HepG2 (cell line): ENCODE measurements around the gene CLPTM1L. TPM values are rescaled to one million over a fixed set of nuclear protein-coding genes. Genes with fewer than 3 reads are reported as not detected.
A peak's percentile ranks its signal among the peaks of the same experiment; 100 is the strongest.

ENCODE experiments used
- ATAC-seq: fragments of 200-7000 bp; cut with Tn5 transposase; 3 replicates; pipeline ENCODE4 v1.9.1; 2020; ENCODE audit warnings: mild to moderate bottlenecking, moderate library complexity
- BruUV-seq: library from RNA; stranded (reverse); fragments of 400-500 nt; replicated peaks from 2 replicates; lab custom pipeline; 2021; lab: Mats Ljungman, UMichigan
- CTCF ChIA-PET: fragments of 300-600 bp; formaldehyde crosslinking; extraction: SDS; loops from one replicate; lab custom pipeline; 2021; ENCODE audit warnings: low total read pairs, inconsistent platforms, low intra/inter-chr PET ratio; lab: Yijun Ruan, JAX
- POLR2A ChIA-PET: fragments of 350-600 bp; sonication (Branson Sonifier 250); formaldehyde crosslinking; loops from one replicate; lab custom pipeline; 2020; ENCODE audit warnings: antibody characterized with exemption, inconsistent platforms; lab: Yijun Ruan, JAX
- DNase-seq: peaks from one replicate; pipeline ENCODE4 v3.0.0-alpha.2; 2015; ENCODE audit warnings: low spot score
- FAIRE-seq: peaks from 3 replicates; lab custom pipeline; 2011; peaks lifted over from hg19 to GRCh38; lab: Jason Lieb, UNC
- H2AFZ ChIP-seq: one replicate; pipeline ENCODE4 v1.6.1; 2011; ENCODE audit warnings: low read length, inconsistent platforms
- H3K27ac ChIP-seq: fragments of 300-600 bp; 3 replicates; pipeline ENCODE4 v1.8.0; 2011; ENCODE audit warnings: mixed run types, mild to moderate bottlenecking, mixed read lengths, low read length, inconsistent platforms; ENCODE audit not compliant: insufficient read depth; ENCODE audit errors: extremely low read length
- H3K27me3 ChIP-seq, 2 experiments: fragments of 200-600 bp in 1 of 2; 2 replicates in 1 of 2; 3 replicates in 1 of 2; pipeline versions ENCODE4 v1.6.0 to v1.8.0; 2011; ENCODE audit warnings: low read length in 2 of 2, mild to moderate bottlenecking in 2 of 2, moderate library complexity in 2 of 2, inconsistent platforms in 1 of 2; ENCODE audit not compliant: insufficient read depth in 2 of 2, control insufficient read depth in 1 of 2
- H3K36me3 ChIP-seq, 2 experiments: fragments of 200-600 bp in 1 of 2; replicated peaks in 1 of 2; 2 replicates in 1 of 2; 3 replicates in 1 of 2; pipeline versions ENCODE4 v1.5.1 to v1.8.0; 2011; ENCODE audit warnings: low read length in 2 of 2, inconsistent platforms in 1 of 2; ENCODE audit not compliant: insufficient read depth in 2 of 2, control insufficient read depth in 1 of 2
- H3K4me1 ChIP-seq: 2 replicates; pipeline ENCODE4 v1.5.1; 2012; ENCODE audit warnings: low read length, inconsistent platforms; ENCODE audit not compliant: insufficient read depth
- H3K4me2 ChIP-seq: 2 replicates; pipeline ENCODE4 v1.6.0; 2011; ENCODE audit warnings: low read depth, low read length, inconsistent platforms
- H3K4me3 ChIP-seq, 3 experiments: fragments of 200-600 bp in 1 of 3; sonication (generic), shearing (Covaris generic) in 1 of 3; replicated peaks in 1 of 3; 2 replicates each; pipeline ENCODE4 v1.5.1; 2011 to 2016; ENCODE audit warnings: low read length in 3 of 3, inconsistent platforms in 2 of 3, low read depth in 2 of 3, mild to moderate bottlenecking in 2 of 3, control low read depth in 1 of 3, mixed read lengths in 1 of 3; ENCODE audit not compliant: insufficient read depth in 1 of 3
- H3K79me2 ChIP-seq: one replicate; pipeline ENCODE4 v1.6.1; 2011; ENCODE audit warnings: low read length, inconsistent platforms; ENCODE audit not compliant: insufficient read depth
- H3K9ac ChIP-seq: 2 replicates; pipeline ENCODE4 v1.6.0; 2011; ENCODE audit warnings: mild to moderate bottlenecking, low read depth, low read length, inconsistent platforms; ENCODE audit not compliant: insufficient read depth
- H3K9me3 ChIP-seq: 2 replicates; pipeline ENCODE4 v1.5.1; 2012; ENCODE audit warnings: mild to moderate bottlenecking, low read length
- H4K20me1 ChIP-seq: 2 replicates; pipeline ENCODE4 v1.6.0; 2011; ENCODE audit warnings: inconsistent platforms, mild to moderate bottlenecking, low read length, moderate library complexity; ENCODE audit not compliant: insufficient read depth
- E2F1 ChIP-seq: sonication (generic); formaldehyde crosslinking; IDR thresholded peaks from 2 replicates; pipeline ENCODE4 v1.5.0; 2020; ENCODE audit warnings: missing genetic modification reagents
- FOXO4 ChIP-seq: sonication (generic); formaldehyde crosslinking; conservative IDR thresholded peaks from 2 replicates; pipeline ENCODE4 v1.8.1; 2023; ENCODE audit warnings: missing genetic modification reagents
- PHF8 ChIP-seq: sonication (generic); formaldehyde crosslinking; IDR thresholded peaks from 2 replicates; pipeline ENCODE4 v1.5.0; 2020; ENCODE audit warnings: missing genetic modification reagents
- RAD21 ChIP-seq: fragments of 450-650 bp; formaldehyde crosslinking; IDR thresholded peaks from 2 replicates; pipeline ENCODE4 v1.5.0; 2020; ENCODE audit warnings: mild to moderate bottlenecking
- ZBTB8A ChIP-seq: sonication (generic); formaldehyde crosslinking; IDR thresholded peaks from 2 replicates; pipeline ENCODE4 v1.4.0; 2020; ENCODE audit warnings: mild to moderate bottlenecking, low read depth, missing genetic modification reagents, borderline replicate concordance
- ZNF282 ChIP-seq: fragments of 450-650 bp; IDR thresholded peaks from 2 replicates; pipeline ENCODE4 v1.6.1; 2018; ENCODE audit not compliant: partially characterized antibody
- ZNF431 ChIP-seq: sonication (generic); formaldehyde crosslinking; IDR thresholded peaks from 2 replicates; pipeline ENCODE4 v1.9.0; 2022; ENCODE audit warnings: missing genetic modification reagents, low read depth, mild to moderate bottlenecking, borderline replicate concordance
- ZNF460 ChIP-seq: sonication (generic); formaldehyde crosslinking; IDR thresholded peaks from 2 replicates; pipeline ENCODE4 v1.5.1; 2020; ENCODE audit warnings: missing genetic modification reagents, mild to moderate bottlenecking, borderline replicate concordance
- ZNF510 ChIP-seq: sonication (generic); formaldehyde crosslinking; IDR thresholded peaks from 2 replicates; pipeline ENCODE4 v1.4.0; 2020; ENCODE audit warnings: low read depth, mild to moderate bottlenecking, missing genetic modification reagents
- ZNF615 ChIP-seq: sonication (generic); formaldehyde crosslinking; IDR thresholded peaks from 2 replicates; pipeline ENCODE4 v1.5.0; 2020; ENCODE audit warnings: mild to moderate bottlenecking, missing genetic modification reagents, borderline replicate concordance
- ZNF616 ChIP-seq: sonication (generic); formaldehyde crosslinking; IDR thresholded peaks from 2 replicates; pipeline ENCODE4 v1.5.0; 2020; ENCODE audit warnings: low read depth, mild to moderate bottlenecking, missing genetic modification reagents
- ZNF746 ChIP-seq: sonication (generic); formaldehyde crosslinking; IDR thresholded peaks from 2 replicates; pipeline ENCODE4 v1.8.0; 2022; ENCODE audit warnings: mild to moderate bottlenecking, missing genetic modification reagents
- WGBS: methylation state at CpG from one replicate; pipeline ENCODE4 v1.1.6; 2017; ENCODE audit warnings: low lambda C conversion rate; 5-methylcytosine and 5-hydroxymethylcytosine counted together
- in situ Hi-C: cut with HindIII; loops from 2 replicates; pipeline ENCODE4 v1.10.0; 2017; ENCODE audit warnings: low pct_unique_long_range_greater_than_20kb; ENCODE audit not compliant: extremely low pct_ligation_motif_present
- intact Hi-C: fragments of 100-400 bp; cut with micrococcal nuclease; formaldehyde crosslinking; loops from one replicate; pipeline ENCODE4 v1.10.0; 2022; ENCODE audit not compliant: unreplicated experiment
- polyA plus RNA-seq, 8 experiments: library from polyadenylated mRNA; depleted of rRNA in 3 of 8; stranded (reverse) in 7 of 8; unstranded in 1 of 8; fragments of >200 nt; fragmentation: Illumina TruSeq in 4 of 8; extraction: Trizol in 4 of 8; gene quantifications; 2 replicates each; pipeline versions ENCODE4 v1.2.1 to v1.2.3, GENCODE V29; 2011 to 2016; ENCODE audit warnings: low read depth in 4 of 8, missing spikeins in 1 of 8, mixed read lengths in 1 of 8; ENCODE audit not compliant: insufficient read depth in 1 of 8
- total RNA-seq, 5 experiments: library from RNA; depleted of rRNA; stranded (reverse); fragments of >200 nt; fragmentation: Illumina TruSeq; extraction: Trizol; gene quantifications; 2 replicates each; pipeline ENCODE4 v1.2.3, GENCODE V29; 2016; ENCODE audit warnings: low read depth in 1 of 5
- TF ChIP-seq, protein P1 (sequence below): fragments of 450-650 bp; IDR thresholded peaks from 2 replicates; pipeline ENCODE4 v1.6.1; 2016
- TF ChIP-seq, protein P2 (sequence below): sonication (generic); formaldehyde crosslinking; IDR thresholded peaks from 2 replicates; pipeline ENCODE4 v1.8.1; 2023; ENCODE audit warnings: missing genetic modification reagents, mild to moderate bottlenecking, borderline replicate concordance

The CLPTM1L gene
- total and polyA plus RNA-seq, 2 of the 13 experiments (the other 11 are each of a cell fraction or from before 2014, with no cell fraction given), result 80.3 to 124 TPM

- CTCF ChIA-PET, result no interaction called here
- Histone ChIP-seq H3K36me3 (no peaks in the 10 kb centered on the region), H4K20me1 (no peaks in the 10 kb centered on the region), H3K4me3 (no peak overlapping the region), H3K4me2 (no peak overlapping the region), H3K27me3 (peaks cover 19 to 74% of the 10 kb centered on the region in 2 experiments), H2AFZ (no peak overlapping the region), H3K9me3 (no peaks in the 10 kb centered on the region), H3K9ac (no peak overlapping the region), H3K79me2 (no peaks in the 10 kb centered on the region), H3K4me1 (no peaks in the 10 kb centered on the region), H3K27ac (no peak overlapping the region)
- FAIRE-seq, result no peak
- ATAC-seq, result no peak
- TF ChIP-seq, protein P1, sequence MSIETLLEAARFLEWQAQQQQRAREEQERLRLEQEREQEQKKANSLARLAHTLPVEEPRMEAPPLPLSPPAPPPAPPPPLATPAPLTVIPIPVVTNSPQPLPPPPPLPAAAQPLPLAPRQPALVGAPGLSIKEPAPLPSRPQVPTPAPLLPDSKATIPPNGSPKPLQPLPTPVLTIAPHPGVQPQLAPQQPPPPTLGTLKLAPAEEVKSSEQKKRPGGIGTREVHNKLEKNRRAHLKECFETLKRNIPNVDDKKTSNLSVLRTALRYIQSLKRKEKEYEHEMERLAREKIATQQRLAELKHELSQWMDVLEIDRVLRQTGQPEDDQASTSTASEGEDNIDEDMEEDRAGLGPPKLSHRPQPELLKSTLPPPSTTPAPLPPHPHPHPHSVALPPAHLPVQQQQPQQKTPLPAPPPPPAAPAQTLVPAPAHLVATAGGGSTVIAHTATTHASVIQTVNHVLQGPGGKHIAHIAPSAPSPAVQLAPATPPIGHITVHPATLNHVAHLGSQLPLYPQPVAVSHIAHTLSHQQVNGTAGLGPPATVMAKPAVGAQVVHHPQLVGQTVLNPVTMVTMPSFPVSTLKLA, result peak; percentile 86
- TF ChIP-seq, protein P2, sequence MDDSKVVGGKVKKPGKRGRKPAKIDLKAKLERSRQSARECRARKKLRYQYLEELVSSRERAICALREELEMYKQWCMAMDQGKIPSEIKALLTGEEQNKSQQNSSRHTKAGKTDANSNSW (CRISPR knock-in tag), result no peak
- POLR2A ChIA-PET, result no interaction called here
- no peak for DNase-seq
- no CpG with 5 or more reads among the region's 10 CpGs for WGBS
- in situ Hi-C loops (no loop called here), intact Hi-C loops (no loop called here)
- no TSS peak for BruUV-seq
Observed at GRCh38 chr5:1358726-1359025, 13.8 kb upstream of the CLPTM1L start.

DNA sequence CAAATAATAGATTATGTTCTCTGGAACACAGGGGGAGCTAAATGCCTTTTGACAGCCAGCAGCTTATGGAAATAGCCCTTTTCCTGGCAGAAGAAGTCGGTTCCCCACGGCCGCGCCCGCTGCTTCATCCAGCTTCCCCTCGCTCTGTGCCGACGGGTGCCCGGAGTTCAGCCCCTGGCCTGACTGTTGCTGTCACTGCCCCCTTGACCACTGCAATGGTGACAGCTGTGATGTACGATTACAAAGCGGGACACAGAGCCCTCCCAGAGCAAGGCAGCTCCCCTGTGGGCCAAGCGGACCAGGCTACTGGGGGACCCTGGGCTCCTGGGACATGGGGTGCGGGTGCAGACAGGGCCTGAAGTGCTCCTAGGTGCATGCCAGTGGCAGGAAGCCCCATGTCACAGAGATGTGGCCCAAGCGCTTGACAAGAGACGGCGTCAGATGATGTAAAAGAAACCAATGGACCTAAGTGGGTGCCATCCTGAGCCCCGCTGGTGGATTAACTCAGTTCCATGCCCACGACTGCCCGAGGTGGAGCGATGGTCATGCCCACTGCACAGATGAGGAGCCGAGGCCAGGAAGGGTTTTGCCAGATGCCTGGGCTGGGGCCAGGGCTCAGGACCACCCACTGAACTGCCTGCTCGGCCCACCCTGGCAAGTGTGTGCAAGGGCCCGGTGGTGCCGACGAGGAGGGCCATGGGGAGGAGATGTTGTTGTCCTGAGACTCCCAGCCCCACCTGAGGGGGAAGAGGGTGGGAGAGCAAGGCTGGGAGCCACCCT lies 13.2 kb upstream of the CLPTM1L start:
- 54% methylated on average over 15 of the region's 25 CpGs for WGBS
- H2AFZ ChIP-seq, result no peak overlapping the region
- H4K20me1 ChIP-seq, result no peaks in the 10 kb centered on the region
- peaks cover 19 to 70% of the 10 kb centered on the region in 2 experiments for H3K27me3 ChIP-seq
- ChIA-PET CTCF (no interaction called here), POLR2A (no interaction called here)
- no peaks in the 10 kb centered on the region for H3K4me1 ChIP-seq
- in situ Hi-C loops (no loop called here), intact Hi-C loops (no loop called here)
- H3K4me2 ChIP-seq, result no peak overlapping the region
- no peaks in the 10 kb centered on the region for H3K9me3 ChIP-seq
- H3K27ac ChIP-seq, result no peak overlapping the region
- DNase-seq, result no peak
- no peak overlapping the region for H3K4me3 ChIP-seq
- no peak; the same call in 2 of the 3 replicates for ATAC-seq
- H3K36me3 ChIP-seq, result no peaks in the 10 kb centered on the region
- FAIRE-seq, result no peak
- no peak overlapping the region for H3K9ac ChIP-seq
- no TSS peak for BruUV-seq
- no peaks in the 10 kb centered on the region for H3K79me2 ChIP-seq
- TF ChIP-seq PHF8 (CRISPR knock-in tag) (no peak), RAD21 (no peak), ZNF746 (CRISPR knock-in tag) (no peak), ZBTB8A (CRISPR knock-in tag) (no peak), ZNF510 (CRISPR knock-in tag) (no peak), ZNF616 (CRISPR knock-in tag) (no peak), ZNF615 (CRISPR knock-in tag) (no peak), FOXO4 (CRISPR knock-in tag) (no peak), ZNF282 (no peak), E2F1 (no peak), ZNF460 (no peak), ZNF431 (CRISPR knock-in tag) (no peak)
